Measurements from ENCODE around the gene TMEM185A.
"Not testable (repeated sequence)": the region's sequence is repeated elsewhere in the genome, so short reads cannot be mapped to it uniquely, and the experiment has no call there.

TMEM185A gene

DNA sequence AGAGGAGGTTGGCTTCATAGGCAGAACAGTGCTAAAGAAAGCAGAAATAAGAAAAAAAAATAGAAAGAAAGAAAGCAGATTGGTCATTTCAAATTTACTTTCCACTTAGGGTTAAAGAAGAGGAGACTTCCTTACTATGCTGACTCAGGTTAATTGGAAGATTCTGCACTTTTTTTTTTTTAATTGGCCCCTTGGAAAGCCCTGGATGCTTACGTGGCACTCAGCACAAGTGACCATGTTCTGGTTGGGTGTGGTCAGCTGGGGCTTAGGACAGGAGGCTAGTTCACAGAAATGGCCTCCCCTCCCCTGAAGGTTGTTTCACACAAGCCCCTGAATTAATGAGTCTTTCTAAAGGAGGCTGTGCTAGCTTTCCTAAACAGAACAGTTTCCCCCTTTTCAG is 58.8 kb downstream of the TMEM185A start:
- H3K9ac ChIP-seq (ENCODE audit: low read depth, low read length) = no peak overlapping the region
- no peak overlapping the region for H3K4me3 ChIP-seq (ENCODE audit: low read depth, low read length)
- H3K36me3 ChIP-seq (ENCODE audit: control insufficient read depth, insufficient read depth, low read length) = no peaks in the 10 kb centered on the region
- H3K27me3 ChIP-seq (ENCODE audit: control insufficient read depth, insufficient read depth, low read length) = no peaks in the 10 kb centered on the region
- H3K4me1 ChIP-seq (ENCODE audit: control insufficient read depth, insufficient read depth, low read length) = no peaks in the 10 kb centered on the region
- no peaks in the 10 kb centered on the region for H3K9me3 ChIP-seq (ENCODE audit: control insufficient read depth, insufficient read depth, low read length)

DNA sequence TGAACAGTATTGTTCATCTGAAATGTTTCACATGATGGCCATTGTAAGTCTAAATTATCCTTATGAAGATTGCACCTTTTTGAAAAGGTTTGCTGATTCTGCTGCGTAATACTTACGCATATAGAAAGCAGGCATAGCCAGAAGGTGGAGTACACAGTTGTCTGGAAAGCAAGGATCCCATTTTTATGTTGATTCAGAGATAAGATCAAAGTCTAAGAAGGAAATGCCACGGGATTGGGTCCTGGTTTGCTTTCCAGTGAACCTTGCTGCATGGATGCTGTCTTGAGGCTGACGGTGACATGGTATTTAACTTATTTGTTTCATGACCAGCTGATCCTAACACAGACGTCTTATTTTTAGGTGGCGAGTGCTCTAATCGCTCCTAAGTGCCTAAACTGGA is 59.8 kb downstream of the TMEM185A start:
- Histone ChIP-seq H3K4me1 (ENCODE audit: control insufficient read depth, insufficient read depth, low read length) (no peaks in the 10 kb centered on the region), H3K36me3 (ENCODE audit: control insufficient read depth, insufficient read depth, low read length) (no peaks in the 10 kb centered on the region), H3K9me3 (ENCODE audit: control insufficient read depth, insufficient read depth, low read length) (no peaks in the 10 kb centered on the region), H3K9ac (ENCODE audit: low read depth, low read length) (no peak overlapping the region), H3K27me3 (ENCODE audit: control insufficient read depth, insufficient read depth, low read length) (no peaks in the 10 kb centered on the region), H3K4me3 (ENCODE audit: low read depth, low read length) (no peak overlapping the region)

DNA sequence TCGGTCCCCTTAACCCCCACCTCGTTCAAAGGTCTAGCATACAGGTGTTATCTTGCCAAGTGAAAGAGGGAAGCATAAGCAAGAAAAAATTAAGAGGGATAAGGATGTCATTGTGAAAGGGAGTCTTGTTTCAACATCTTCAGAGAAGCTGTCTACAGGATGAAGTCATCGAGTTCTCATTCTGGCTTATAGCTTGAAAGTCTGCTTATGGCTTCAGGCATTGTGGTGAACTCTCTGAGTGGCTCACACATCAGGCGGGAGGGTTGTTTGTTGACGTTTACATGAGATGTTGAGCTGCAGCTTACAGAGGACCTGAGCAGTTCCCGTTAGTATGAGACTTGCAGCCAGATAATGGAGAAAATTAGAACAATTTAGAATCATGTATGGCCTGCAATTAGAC is 60.9 kb downstream of the TMEM185A start:
- Histone ChIP-seq H3K4me1 (ENCODE audit: control insufficient read depth, insufficient read depth, low read length) (no peaks in the 10 kb centered on the region), H3K27me3 (ENCODE audit: control insufficient read depth, insufficient read depth, low read length) (no peaks in the 10 kb centered on the region), H3K4me3 (ENCODE audit: low read depth, low read length) (no peak overlapping the region), H3K9ac (ENCODE audit: low read depth, low read length) (no peak overlapping the region), H3K9me3 (ENCODE audit: control insufficient read depth, insufficient read depth, low read length) (no peaks in the 10 kb centered on the region), H3K36me3 (ENCODE audit: control insufficient read depth, insufficient read depth, low read length) (no peaks in the 10 kb centered on the region)

DNA sequence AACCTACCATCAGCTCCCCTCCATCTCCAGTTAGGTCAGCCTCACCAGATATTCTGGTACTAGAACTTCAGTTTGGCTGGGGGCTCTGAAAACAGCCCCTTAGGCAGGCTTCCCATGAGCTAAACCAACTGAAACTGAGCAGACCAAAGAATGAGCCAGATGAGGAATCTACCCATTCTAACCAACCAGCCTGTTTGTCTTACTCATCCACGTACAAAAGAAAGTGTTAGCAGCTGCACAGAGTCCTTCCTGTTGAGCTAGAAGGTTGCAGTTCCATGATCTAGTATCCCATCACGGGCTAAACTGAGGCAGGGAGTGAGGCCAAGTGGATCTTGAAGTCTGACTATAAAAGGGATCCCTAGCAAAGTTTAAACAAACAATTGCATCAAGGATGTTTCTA is 61.8 kb downstream of the TMEM185A start:
- Histone ChIP-seq H3K36me3 (ENCODE audit: control insufficient read depth, insufficient read depth, low read length) (no peaks in the 10 kb centered on the region), H3K9ac (ENCODE audit: low read depth, low read length) (no peak overlapping the region), H3K27me3 (ENCODE audit: control insufficient read depth, insufficient read depth, low read length) (no peaks in the 10 kb centered on the region), H3K9me3 (ENCODE audit: control insufficient read depth, insufficient read depth, low read length) (no peaks in the 10 kb centered on the region), H3K4me3 (ENCODE audit: low read depth, low read length) (no peak overlapping the region), H3K4me1 (ENCODE audit: control insufficient read depth, insufficient read depth, low read length) (no peaks in the 10 kb centered on the region)

DNA sequence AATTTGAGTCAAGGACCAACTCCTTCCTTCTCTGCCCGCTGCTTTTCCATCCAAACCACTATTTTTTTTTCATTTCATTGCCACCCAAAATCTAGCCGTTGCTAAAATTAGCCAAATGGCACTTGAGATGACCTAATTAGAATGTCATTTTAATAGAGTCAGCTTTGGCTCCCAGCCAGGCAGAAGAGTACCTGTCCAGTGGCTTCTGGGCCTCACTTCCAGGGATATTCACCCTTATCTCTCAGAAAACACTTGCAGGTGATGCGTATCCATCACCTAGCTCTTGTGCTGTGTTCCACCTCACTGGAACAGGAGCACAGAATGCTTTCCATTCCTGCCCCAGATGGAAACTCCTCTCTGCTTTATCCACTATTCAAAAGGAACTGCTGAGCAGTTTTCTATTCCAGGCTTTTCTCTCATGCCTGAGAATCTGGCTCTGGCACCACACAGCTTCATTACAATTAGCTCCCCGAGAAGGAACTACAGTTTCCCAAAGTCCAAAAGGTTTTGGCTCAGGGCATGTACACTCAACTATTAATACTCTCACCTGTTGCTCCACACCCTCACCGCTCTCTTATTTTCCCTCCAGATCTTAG is 62.8 kb downstream of the TMEM185A start:
- Histone ChIP-seq H3K27me3 (ENCODE audit: control insufficient read depth, insufficient read depth, low read length) (no peaks in the 10 kb centered on the region), H3K36me3 (ENCODE audit: control insufficient read depth, insufficient read depth, low read length) (no peaks in the 10 kb centered on the region), H3K9me3 (ENCODE audit: control insufficient read depth, insufficient read depth, low read length) (no peaks in the 10 kb centered on the region), H3K4me1 (ENCODE audit: control insufficient read depth, insufficient read depth, low read length) (no peaks in the 10 kb centered on the region), H3K4me3 (ENCODE audit: low read depth, low read length) (no peak overlapping the region), H3K9ac (ENCODE audit: low read depth, low read length) (no peak overlapping the region)

DNA sequence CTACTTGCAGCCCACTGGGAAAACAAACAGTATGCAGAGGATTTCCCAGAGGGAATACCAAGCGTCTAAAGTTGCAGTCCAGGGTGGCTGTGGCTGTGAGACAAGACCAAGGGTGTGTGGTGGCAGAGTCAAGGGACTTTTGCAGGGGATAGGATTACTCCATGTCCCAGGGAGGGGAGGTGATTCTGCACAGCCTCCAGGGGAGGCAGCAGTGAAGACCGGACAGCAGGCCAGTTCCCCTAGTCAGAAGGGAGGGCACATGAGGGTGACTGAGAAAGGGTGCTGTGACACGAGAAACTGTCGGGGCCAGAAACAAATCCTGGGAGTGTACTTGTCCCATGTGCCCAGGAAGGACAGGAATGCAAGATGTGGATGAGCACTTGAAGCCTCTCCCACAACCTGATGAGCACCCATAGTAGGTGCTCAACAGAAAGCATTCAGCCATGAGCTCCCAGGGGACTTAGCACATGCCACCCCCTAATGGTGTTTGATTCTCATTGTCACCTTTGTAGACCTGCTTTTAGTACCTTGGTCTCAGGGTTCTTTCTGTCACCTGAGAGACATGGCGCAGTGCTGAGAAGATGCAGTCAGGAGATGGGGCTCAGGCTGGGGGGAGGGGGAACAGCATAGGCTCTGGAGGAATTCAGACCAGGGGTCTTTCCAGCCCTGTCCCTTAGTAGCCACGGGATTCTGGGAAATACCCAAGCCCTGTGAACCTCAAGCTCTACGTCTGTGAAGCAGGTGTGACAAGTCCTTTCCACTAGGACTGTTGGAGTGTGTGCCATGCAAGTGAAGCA is 63.8 kb downstream of the TMEM185A start:
- no peaks in the 10 kb centered on the region for H3K36me3 ChIP-seq (ENCODE audit: control insufficient read depth, insufficient read depth, low read length)
- peaks cover 6% of the 10 kb centered on the region for H3K9me3 ChIP-seq (ENCODE audit: control insufficient read depth, insufficient read depth, low read length)
- no peak overlapping the region for H3K9ac ChIP-seq (ENCODE audit: low read depth, low read length)
- no peak overlapping the region for H3K4me3 ChIP-seq (ENCODE audit: low read depth, low read length)
- H3K4me1 ChIP-seq (ENCODE audit: control insufficient read depth, insufficient read depth, low read length) = no peaks in the 10 kb centered on the region
- H3K27me3 ChIP-seq (ENCODE audit: control insufficient read depth, insufficient read depth, low read length) = no peaks in the 10 kb centered on the region

DNA sequence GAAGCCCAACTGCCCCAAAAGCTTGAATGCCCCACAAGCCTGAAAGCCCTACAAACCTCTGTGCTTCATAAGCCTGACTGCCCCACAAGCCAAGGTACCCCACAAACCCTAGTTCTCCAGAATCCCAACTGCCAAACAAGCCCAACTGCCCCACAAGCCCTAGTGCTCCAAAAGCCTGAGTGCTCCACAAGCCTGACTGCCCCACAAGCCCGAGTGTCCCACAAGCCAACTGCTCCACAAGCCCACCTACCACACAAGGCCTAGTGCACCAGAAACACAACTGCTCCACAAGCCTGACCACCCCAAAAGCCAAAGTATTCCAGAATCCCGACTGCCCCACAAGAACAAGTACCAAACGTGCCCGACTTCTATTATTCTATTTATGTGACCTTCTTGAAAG is 68.2 kb downstream of the TMEM185A start:
- H3K36me3 ChIP-seq (ENCODE audit: control insufficient read depth, insufficient read depth, low read length) = no peaks in the 10 kb centered on the region
- H3K9me3 ChIP-seq (ENCODE audit: control insufficient read depth, insufficient read depth, low read length) = peaks cover 6% of the 10 kb centered on the region
- no peaks in the 10 kb centered on the region for H3K4me1 ChIP-seq (ENCODE audit: control insufficient read depth, insufficient read depth, low read length)
- no peaks in the 10 kb centered on the region for H3K27me3 ChIP-seq (ENCODE audit: control insufficient read depth, insufficient read depth, low read length)
- H3K4me3 ChIP-seq (ENCODE audit: low read depth, low read length) = no peak overlapping the region
- no peak overlapping the region for H3K9ac ChIP-seq (ENCODE audit: low read depth, low read length)

DNA sequence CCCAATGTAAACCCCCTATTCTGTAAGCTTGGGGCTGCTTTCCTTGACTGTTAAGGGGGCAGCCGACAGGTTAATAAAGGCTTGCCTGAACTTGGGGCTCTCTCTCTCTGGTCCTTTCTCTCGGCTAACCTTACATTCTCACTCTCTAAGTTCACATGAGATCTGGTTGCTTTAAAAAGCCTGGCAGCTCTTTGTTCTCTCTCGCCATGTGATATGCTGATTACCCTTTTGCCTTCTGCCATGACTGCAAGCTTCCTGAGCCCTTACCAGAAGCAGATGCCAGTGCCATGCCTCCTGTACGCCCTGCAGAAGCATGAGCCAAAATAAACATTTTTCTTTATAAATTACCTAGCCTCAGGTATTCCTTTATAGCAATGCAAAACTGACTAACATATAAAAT is 76.3 kb downstream of the TMEM185A start:
- H3K9me3 ChIP-seq (ENCODE audit: control insufficient read depth, insufficient read depth, low read length); H3K27me3 ChIP-seq (ENCODE audit: control insufficient read depth, insufficient read depth, low read length); H3K4me1 ChIP-seq (ENCODE audit: control insufficient read depth, insufficient read depth, low read length); H3K36me3 ChIP-seq (ENCODE audit: control insufficient read depth, insufficient read depth, low read length); H3K9ac ChIP-seq (ENCODE audit: low read depth, low read length); H3K4me3 ChIP-seq (ENCODE audit: low read depth, low read length): not testable (repeated sequence)

DNA sequence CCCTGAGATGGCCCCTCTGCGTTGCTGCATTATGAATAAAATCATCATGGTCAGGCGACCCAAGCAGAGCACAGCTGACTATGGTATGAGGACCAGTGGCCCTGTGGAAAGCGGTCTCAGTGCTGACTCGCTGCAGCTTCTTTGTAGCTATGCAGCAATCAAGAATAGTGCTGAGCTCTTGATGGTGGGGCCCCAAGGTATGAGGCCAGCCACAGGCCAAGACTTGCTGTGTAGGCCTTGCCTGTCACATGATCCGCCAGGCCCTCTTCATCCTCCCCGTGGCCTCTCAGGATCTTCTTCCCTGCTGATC is 79.7 kb downstream of the TMEM185A start:
- H3K27me3 ChIP-seq (ENCODE audit: control insufficient read depth, insufficient read depth, low read length); H3K4me1 ChIP-seq (ENCODE audit: control insufficient read depth, insufficient read depth, low read length); H3K4me3 ChIP-seq (ENCODE audit: low read depth, low read length); H3K36me3 ChIP-seq (ENCODE audit: control insufficient read depth, insufficient read depth, low read length); H3K9me3 ChIP-seq (ENCODE audit: control insufficient read depth, insufficient read depth, low read length); H3K9ac ChIP-seq (ENCODE audit: low read depth, low read length): not testable (repeated sequence)

DNA sequence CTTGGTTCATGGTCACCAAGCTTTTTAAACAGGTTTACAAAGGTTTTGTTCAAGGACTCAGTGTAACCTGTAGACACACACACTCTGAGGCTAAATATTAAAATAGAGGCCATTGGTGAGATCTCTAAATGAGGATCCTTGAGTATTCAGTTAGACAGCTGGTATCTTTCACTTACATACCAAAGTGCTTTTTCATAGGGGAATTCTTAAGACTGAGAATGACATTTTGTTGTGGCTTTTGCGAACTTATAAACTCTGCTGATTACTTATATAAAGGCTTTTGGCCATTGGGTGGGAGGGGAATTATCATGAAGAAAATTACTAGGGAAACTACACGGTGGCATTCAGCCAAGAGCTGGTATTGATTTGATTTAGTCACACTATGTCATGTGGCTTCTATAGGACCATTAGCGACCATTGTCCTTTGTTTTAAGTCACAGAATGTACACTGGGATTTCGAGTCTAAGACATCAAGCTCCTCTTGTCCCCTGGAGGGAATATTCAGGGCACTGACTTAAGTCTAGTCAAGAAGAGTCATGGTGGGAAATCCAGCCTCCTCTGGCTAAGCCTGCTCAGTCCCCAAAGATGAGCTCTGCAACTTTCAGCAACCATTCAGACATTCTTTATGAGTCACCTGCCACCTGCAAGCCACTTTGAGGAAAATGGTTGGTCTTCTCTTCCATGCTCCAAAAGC is 80.2 kb downstream of the TMEM185A start:
- not testable (repeated sequence) for H3K4me1 ChIP-seq (ENCODE audit: control insufficient read depth, insufficient read depth, low read length); H3K9me3 ChIP-seq (ENCODE audit: control insufficient read depth, insufficient read depth, low read length); H3K4me3 ChIP-seq (ENCODE audit: low read depth, low read length); H3K9ac ChIP-seq (ENCODE audit: low read depth, low read length); H3K36me3 ChIP-seq (ENCODE audit: control insufficient read depth, insufficient read depth, low read length); H3K27me3 ChIP-seq (ENCODE audit: control insufficient read depth, insufficient read depth, low read length)

DNA sequence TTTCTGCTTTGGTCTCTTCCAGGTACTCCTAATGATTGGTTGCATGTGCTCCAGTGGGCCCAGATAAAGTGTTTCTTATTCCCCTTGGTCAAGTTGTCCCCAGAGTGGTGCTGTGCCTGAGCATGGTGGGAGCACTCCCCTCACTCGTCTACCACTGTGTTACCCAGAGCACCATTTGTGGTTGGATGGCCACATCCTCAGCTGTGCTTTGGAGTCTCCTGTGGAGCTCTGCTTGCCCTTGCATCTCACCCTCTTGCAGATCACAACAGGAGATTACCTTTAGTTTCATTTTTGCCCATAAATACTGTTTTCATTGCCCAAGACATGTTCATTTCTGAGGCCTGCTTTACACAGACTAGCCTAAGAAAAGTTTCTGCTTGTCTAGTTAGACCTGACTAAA is 81.1 kb downstream of the TMEM185A start:
- H3K27me3 ChIP-seq (ENCODE audit: control insufficient read depth, insufficient read depth, low read length); H3K4me3 ChIP-seq (ENCODE audit: low read depth, low read length); H3K36me3 ChIP-seq (ENCODE audit: control insufficient read depth, insufficient read depth, low read length); H3K4me1 ChIP-seq (ENCODE audit: control insufficient read depth, insufficient read depth, low read length); H3K9ac ChIP-seq (ENCODE audit: low read depth, low read length); H3K9me3 ChIP-seq (ENCODE audit: control insufficient read depth, insufficient read depth, low read length): not testable (repeated sequence)

DNA sequence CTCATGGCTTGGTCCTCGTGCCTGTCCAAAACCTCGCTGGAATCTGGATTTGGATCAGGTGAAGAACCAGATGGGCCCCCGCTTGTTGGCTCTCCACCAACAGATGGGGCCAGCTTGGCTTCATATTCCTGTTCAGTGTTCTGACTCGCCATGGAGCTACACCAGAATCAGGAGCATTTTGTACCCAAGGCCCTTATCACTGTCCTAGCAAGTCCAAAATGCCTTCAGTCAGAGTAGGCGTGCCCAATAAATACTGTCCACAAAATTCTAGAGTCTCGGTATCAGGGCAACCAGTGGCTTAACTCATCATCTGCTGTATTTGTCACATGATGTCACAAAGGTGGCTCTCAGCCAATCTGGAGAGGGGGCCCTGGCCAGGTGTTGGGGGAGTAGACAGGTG is 81.9 kb downstream of the TMEM185A start, which contains the start of gene HSFX3:
Gene HSFX3 (minus strand): TSS at position 224 of the 400 bp plus-strand sequence. CDS start 72 bp downstream, at position 152.
- H3K9me3 ChIP-seq (ENCODE audit: control insufficient read depth, insufficient read depth, low read length); H3K9ac ChIP-seq (ENCODE audit: low read depth, low read length); H3K4me3 ChIP-seq (ENCODE audit: low read depth, low read length); H3K27me3 ChIP-seq (ENCODE audit: control insufficient read depth, insufficient read depth, low read length); H3K36me3 ChIP-seq (ENCODE audit: control insufficient read depth, insufficient read depth, low read length); H3K4me1 ChIP-seq (ENCODE audit: control insufficient read depth, insufficient read depth, low read length): not testable (repeated sequence)
